HG03139 (cell line): ENCODE measurements around the gene PKMYT1.
A peak's percentile ranks its signal among the peaks of the same experiment; 100 is the strongest.

Experiments used
- ATAC-seq: cut with Tn5 transposase; IDR thresholded peaks from one replicate; pipeline ENCODE4 v1.9.1; 2021; ENCODE audit not compliant: unreplicated experiment

PKMYT1 gene

GRCh38 chr16:3019594-3020246 lies 39.5 kb upstream of the PKMYT1 start:
- no peak for ATAC-seq

- no peak for ATAC-seq
Measured at GRCh38 chr16:3017794-3018506, 37.7 kb upstream of the PKMYT1 start, which contains the start of gene CLDN6. CLDN6 (minus strand) TSS chr16:3018183; CDS start chr16:3016021, 2,162 bp downstream.

- ATAC-seq: no peak
Measured at GRCh38 chr16:3017344-3017743, 37.1 kb upstream of the PKMYT1 start.

- ATAC-seq: no peak
Measured at GRCh38 chr16:3015865-3016521, 35.7 kb upstream of the PKMYT1 start.

DNA sequence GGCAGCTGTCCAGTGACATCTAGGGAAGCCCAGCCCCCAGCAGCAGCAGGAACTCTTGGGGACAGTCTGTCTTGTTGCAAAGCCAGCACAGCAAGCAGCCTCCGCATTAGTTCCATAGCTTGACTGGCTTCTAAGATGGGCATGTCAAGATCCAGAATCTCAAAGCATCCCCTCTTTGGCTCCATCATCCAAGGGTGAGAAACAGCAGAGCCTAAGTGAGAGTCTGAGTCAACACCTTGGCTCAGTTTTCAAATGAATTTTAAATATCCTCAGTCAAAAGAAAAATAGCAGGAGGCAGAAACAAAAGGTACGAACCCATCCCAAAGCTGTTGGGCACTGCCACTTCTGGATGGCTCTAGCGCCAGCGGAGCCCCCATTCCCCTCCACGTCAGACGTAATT lies 34.7 kb upstream of the PKMYT1 start:
- no peak for ATAC-seq

GRCh38 chr16:3013998-3014690 lies 33.9 kb upstream of the PKMYT1 start:
- ATAC-seq: no peak

GRCh38 chr16:3013491-3013951 lies 33.3 kb upstream of the PKMYT1 start:
- ATAC-seq: no peak

GRCh38 chr16:3012828-3013420 lies 32.7 kb upstream of the PKMYT1 start, which contains the start of gene CLDN9:
CLDN9 (plus strand) TSS chr16:3012923; CDS start chr16:3013363, 440 bp downstream.
- no peak for ATAC-seq

- ATAC-seq: no peak
Measured at GRCh38 chr16:3012246-3012645, 32.0 kb upstream of the PKMYT1 start.

- no peak for ATAC-seq
Measured at GRCh38 chr16:3010510-3010909, 30.3 kb upstream of the PKMYT1 start.

- ATAC-seq: no peak
Measured at GRCh38 chr16:3009568-3010390, 29.5 kb upstream of the PKMYT1 start.

DNA sequence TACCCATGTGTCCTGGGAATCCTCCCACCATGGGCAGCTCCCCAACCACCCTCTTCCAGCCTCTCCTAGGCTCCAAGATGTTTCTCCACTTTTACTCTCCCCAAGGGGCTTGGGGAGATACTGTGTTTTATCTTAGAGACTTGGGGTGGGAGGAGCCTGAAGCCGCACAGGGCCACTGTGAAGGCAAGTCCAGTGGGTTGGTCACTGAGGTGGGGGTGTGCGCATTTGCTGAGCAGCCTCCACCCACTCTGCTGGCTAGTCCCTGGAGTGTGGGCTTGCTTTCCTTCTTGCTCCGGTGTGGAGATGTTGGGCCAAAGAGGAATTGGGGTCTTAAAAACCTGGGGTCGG lies 28.4 kb upstream of the PKMYT1 start:
- no peak for ATAC-seq

GRCh38 chr16:3007957-3008689 lies 27.9 kb upstream of the PKMYT1 start:
- ATAC-seq: no peak

DNA sequence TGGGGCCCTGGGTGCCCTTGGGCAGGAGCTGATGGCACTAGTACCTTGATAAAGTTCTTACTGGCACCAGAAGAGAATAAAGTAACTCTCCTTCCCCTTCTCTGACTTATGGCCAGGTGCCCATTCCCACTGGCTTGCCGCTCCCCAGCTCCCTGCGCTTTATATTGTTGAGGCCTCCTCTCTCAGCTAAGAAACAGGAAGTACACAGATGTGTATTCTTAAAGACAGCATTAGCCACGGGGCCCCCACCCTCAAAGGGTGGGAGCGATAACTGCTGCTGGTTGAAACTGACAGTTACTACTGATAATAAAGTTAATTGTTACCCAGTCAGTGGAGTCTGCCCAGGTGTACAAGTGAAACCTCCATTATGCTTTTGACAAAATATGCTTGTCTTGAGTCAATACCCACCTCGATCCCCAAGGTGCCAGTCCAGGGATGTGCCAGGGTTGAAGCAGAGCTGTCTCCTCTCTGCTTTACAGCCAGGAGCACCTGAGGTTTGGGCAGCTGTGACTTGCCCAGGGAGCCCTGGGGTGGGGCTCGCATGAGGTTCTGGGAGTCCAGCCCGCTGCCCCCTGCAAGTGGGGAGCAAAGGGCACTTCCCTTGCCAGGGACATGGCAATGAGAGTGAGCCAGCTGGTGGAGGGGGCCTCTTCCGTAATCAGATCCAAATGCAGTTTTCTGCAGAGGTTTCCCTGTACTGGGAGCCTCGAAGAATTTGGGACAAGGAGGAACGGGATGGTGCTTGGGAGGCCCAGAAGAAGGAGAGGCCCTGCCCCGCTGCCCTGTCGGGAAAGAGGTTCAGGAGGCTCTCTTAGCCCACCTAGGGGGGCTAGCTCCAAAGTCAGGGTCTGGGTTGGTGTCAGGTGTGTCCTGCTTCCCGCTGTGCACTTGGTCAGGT lies 27.1 kb upstream of the PKMYT1 start:
- no peak for ATAC-seq

DNA sequence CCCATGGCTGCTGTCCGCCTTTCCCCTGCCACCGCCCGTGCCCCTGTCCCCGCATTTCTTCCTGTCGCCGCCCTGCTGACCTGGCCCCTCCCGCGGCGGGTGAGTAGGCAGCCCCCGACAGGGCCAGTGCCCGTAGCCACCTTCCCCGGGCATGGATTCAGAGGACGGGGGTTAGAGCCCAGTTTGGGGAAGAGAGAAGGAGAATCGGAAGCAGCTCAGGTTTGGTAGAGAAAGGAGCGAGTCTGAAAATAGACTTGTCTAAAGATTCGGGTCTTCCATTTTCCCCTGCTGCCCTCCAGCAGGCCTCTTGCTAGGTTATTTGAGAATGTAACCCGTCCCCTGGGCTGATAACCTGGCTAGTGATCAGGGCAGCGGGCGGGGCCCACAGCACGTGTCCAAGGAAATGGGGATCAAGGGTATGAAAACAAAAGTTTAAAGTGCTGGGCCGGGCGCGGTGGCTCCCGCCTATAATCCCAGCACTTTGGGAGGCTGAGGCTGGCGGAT lies 24.6 kb upstream of the PKMYT1 start:
- ATAC-seq: no peak

DNA sequence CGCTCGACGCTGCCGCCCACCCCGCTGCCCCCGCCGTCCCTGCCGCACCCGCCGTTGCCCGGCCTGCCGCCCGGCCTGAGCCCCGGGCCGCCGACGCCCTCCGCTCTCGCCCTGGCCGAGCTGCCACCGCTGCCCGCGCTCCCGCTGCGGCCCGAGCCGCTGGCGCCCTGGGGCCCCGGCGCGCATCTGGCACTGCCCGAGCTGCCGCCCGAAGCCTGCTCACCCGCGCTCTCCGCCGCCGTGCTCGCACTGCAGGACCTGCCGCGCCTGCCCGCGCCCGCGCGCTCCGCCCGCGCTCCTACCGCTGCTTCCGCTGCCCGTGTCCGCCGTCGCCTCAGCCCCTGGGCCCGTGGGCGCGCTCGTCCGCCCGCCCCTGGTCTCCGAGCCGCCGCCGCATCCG lies 24.1 kb upstream of the PKMYT1 start:
- ATAC-seq: peak; percentile 4

GRCh38 chr16:3003582-3004270 lies 23.5 kb upstream of the PKMYT1 start:
- ATAC-seq: peak; percentile 90

GRCh38 chr16:3001316-3001715 lies 21.1 kb upstream of the PKMYT1 start:
- ATAC-seq: no peak
